K562 (cell line): ENCODE data around the gene RPLP2. TPM values are rescaled to one million over a fixed set of nuclear protein-coding genes. Genes with fewer than 3 reads are reported as not detected.

Experiments
- ATAC-seq: fragments of 200-7000 bp; cut with Tn5 transposase; 3 replicates; pipeline ENCODE4 v1.9.1; 2020; ENCODE audit warnings: moderate library complexity
- BruUV-seq: library from RNA; stranded (reverse); fragments of 400-500 nt; replicated peaks from 2 replicates; lab custom pipeline; 2021; lab: Mats Ljungman, UMichigan
- CTCF ChIA-PET: fragments of 300-600 bp; formaldehyde crosslinking; extraction: SDS; loops from one replicate; lab custom pipeline; 2021; ENCODE audit warnings: low intra/inter-chr PET ratio; lab: Yijun Ruan, JAX
- POLR2A ChIA-PET: fragments of 300-600, 350-650 bp; sonication (Branson Sonifier 250); formaldehyde crosslinking; extraction: SDS; loops from one replicate; lab custom pipeline; 2021; ENCODE audit warnings: antibody characterized with exemption, inconsistent platforms; lab: Yijun Ruan, JAX
- DNase-seq, 4 experiments: peaks; one replicate each; pipeline versions ENCODE4 v3.0.0 to v3.0.0-alpha.2; 2011 to 2018; ENCODE audit warnings: low spot score in 3 of 4, mixed read lengths in 3 of 4; ENCODE audit errors: extremely low read depth in 1 of 4
- FAIRE-seq: peaks from 2 replicates; lab custom pipeline; 2011; peaks lifted over from hg19 to GRCh38; lab: Jason Lieb, UNC
- H2AFZ ChIP-seq: 2 replicates; pipeline ENCODE4 v1.6.0; 2011; ENCODE audit warnings: low read depth, low read length, control low read depth, inconsistent platforms
- H3K27ac ChIP-seq: fragments of 200-600 bp; 3 replicates; pipeline ENCODE4 v1.8.0; 2011; ENCODE audit warnings: low read depth, mild to moderate bottlenecking, control low read depth, inconsistent platforms, low read length, moderate library complexity, mixed read lengths; ENCODE audit errors: extremely low read depth
- H3K27me3 ChIP-seq, 2 experiments: fragments of 300-600 bp in 1 of 2; 2 replicates in 1 of 2; 3 replicates in 1 of 2; pipeline versions ENCODE4 v1.6.0 to v1.8.0; 2011; ENCODE audit warnings: inconsistent platforms in 2 of 2, low read length in 2 of 2, mild to moderate bottlenecking in 1 of 2, mixed read lengths in 1 of 2, moderate library complexity in 1 of 2; ENCODE audit not compliant: control insufficient read depth in 2 of 2, insufficient read depth in 2 of 2
- H3K36me3 ChIP-seq: fragments of 300-600 bp; 3 replicates; pipeline ENCODE4 v1.8.0; 2011; ENCODE audit warnings: mild to moderate bottlenecking, low read length, inconsistent platforms; ENCODE audit not compliant: control insufficient read depth, insufficient read depth
- H3K4me1 ChIP-seq, 2 experiments: fragments of 200-600 bp in 1 of 2; replicated peaks in 1 of 2; 2 replicates in 1 of 2; 3 replicates in 1 of 2; pipeline versions ENCODE4 v1.5.1 to v1.8.0; 2011; ENCODE audit warnings: inconsistent platforms in 2 of 2, low read length in 2 of 2, mild to moderate bottlenecking in 1 of 2, mixed read lengths in 1 of 2, moderate library complexity in 1 of 2; ENCODE audit not compliant: control insufficient read depth in 2 of 2, insufficient read depth in 2 of 2
- H3K4me2 ChIP-seq: 2 replicates; pipeline ENCODE4 v1.6.1; 2011; ENCODE audit warnings: low read length, control low read depth, inconsistent platforms, mixed read lengths; ENCODE audit not compliant: insufficient read depth
- H3K4me3 ChIP-seq: fragments of 200-600 bp; sonication (generic), shearing (Covaris generic); 2 replicates; pipeline ENCODE4 v1.5.1; 2016; ENCODE audit warnings: control low read depth, inconsistent platforms
- H3K79me2 ChIP-seq: fragments of 200-600 bp; 3 replicates; pipeline ENCODE4 v1.8.0; 2011; ENCODE audit warnings: low read length, inconsistent platforms; ENCODE audit not compliant: control insufficient read depth, insufficient read depth
- H3K9ac ChIP-seq, 2 experiments: 2 replicates each; pipeline versions ENCODE4 v1.6.0 to v1.6.1; 2011; ENCODE audit warnings: low read depth in 2 of 2, low read length in 2 of 2, control low read depth in 1 of 2, inconsistent platforms in 1 of 2, mild to moderate bottlenecking in 1 of 2, mixed read lengths in 1 of 2; ENCODE audit not compliant: insufficient read depth in 1 of 2
- H3K9me1 ChIP-seq: one replicate; pipeline ENCODE4 v1.6.0; 2011; ENCODE audit warnings: inconsistent platforms, mild to moderate bottlenecking, low read length, moderate library complexity; ENCODE audit not compliant: control insufficient read depth, insufficient read depth
- H3K9me3 ChIP-seq: replicated peaks from 2 replicates; pipeline ENCODE4 v1.5.1; 2011; ENCODE audit warnings: low read depth, low read length, inconsistent platforms; ENCODE audit not compliant: control insufficient read depth, insufficient read depth
- H4K20me1 ChIP-seq: replicated peaks from 2 replicates; pipeline ENCODE4 v1.6.1; 2011; ENCODE audit warnings: low read length, inconsistent platforms, mixed read lengths; ENCODE audit not compliant: control insufficient read depth, insufficient read depth
- CREB1 ChIP-seq, 2 experiments: sonication (generic) in 1 of 2; formaldehyde crosslinking in 1 of 2; IDR thresholded peaks; 2 replicates each; pipeline versions ENCODE4 v1.6.1 to v1.8.0; 2012 to 2022; ENCODE audit warnings: inconsistent platforms in 1 of 2, mild to moderate bottlenecking in 1 of 2, missing genetic modification reagents in 1 of 2, moderate library complexity in 1 of 2
- LCOR ChIP-seq: sonication (generic); formaldehyde crosslinking; IDR thresholded peaks from 2 replicates; pipeline ENCODE4 v1.8.0; 2022; ENCODE audit warnings: mild to moderate bottlenecking, missing genetic modification reagents
- NCOA2 ChIP-seq, 2 experiments: fragments of 450-650 bp; IDR thresholded peaks; 2 replicates each; pipeline ENCODE4 v1.6.1; 2018; ENCODE audit warnings: mild to moderate bottlenecking in 2 of 2, moderate library complexity in 1 of 2; ENCODE audit not compliant: partially characterized antibody in 2 of 2
- POLR2G ChIP-seq: fragments of 200-400 bp; formaldehyde crosslinking; IDR thresholded peaks from 2 replicates; pipeline ENCODE4 v1.6.1; 2017; ENCODE audit warnings: low read depth, mild to moderate bottlenecking, antibody characterized with exemption, low read length, moderate library complexity
- RBM15 ChIP-seq: fragments of 200-400 bp; formaldehyde crosslinking; IDR thresholded peaks from 2 replicates; pipeline ENCODE4 v1.6.1; 2018; ENCODE audit warnings: mild to moderate bottlenecking, low read length, moderate library complexity; ENCODE audit not compliant: insufficient read depth
- RBM39 ChIP-seq: fragments of 200-400 bp; formaldehyde crosslinking; optimal IDR thresholded peaks from 2 replicates; pipeline ENCODE3; 2018; ENCODE audit warnings: low read depth, low read length
- SMAD1 ChIP-seq: fragments of 150-350 bp; IDR thresholded peaks from 2 replicates; pipeline ENCODE4 v1.6.1; 2014; ENCODE audit warnings: low read length, low read depth; ENCODE audit not compliant: partially characterized antibody
- U2AF1 ChIP-seq: fragments of 200-400 bp; formaldehyde crosslinking; optimal IDR thresholded peaks from 2 replicates; pipeline ENCODE3; 2017; ENCODE audit warnings: mild to moderate bottlenecking, low read depth, low read length, moderate library complexity
- ZNF507 ChIP-seq: conservative IDR thresholded peaks from 2 replicates; pipeline ENCODE4 v1.6.1; 2017; ENCODE audit warnings: missing genetic modification characterization, missing compliant biosample characterization
- WGBS: fragments of 100-300 bp; shearing (Covaris generic); methylation state at CpG from one replicate; pipeline ENCODE4 v1.1.6; 2016; ENCODE audit warnings: low coverage, mixed read lengths; ENCODE audit not compliant: insufficient coverage; ENCODE audit errors: missing lambda C conversion rate; 5-methylcytosine and 5-hydroxymethylcytosine counted together
- in situ Hi-C: fragments of 300-500 bp; cut with MboI; formaldehyde crosslinking; loops from 4 replicates; pipeline ENCODE4 v1.15.0; 2018; ENCODE audit warnings: inconsistent platforms, mixed read lengths
- intact Hi-C: fragments of 100-400 bp; cut with micrococcal nuclease; formaldehyde crosslinking; loops from 2 replicates; pipeline ENCODE4 v1.14.2; 2022
- polyA plus RNA-seq, 8 experiments: library from polyadenylated mRNA; depleted of rRNA in 4 of 8; stranded (reverse) in 5 of 8; unstranded in 3 of 8; fragments of >200 nt; fragmentation: Nextera tagmentation in 2 of 8; fragmentation: Illumina TruSeq in 1 of 8; extraction: Ambion mirVana in 2 of 8; extraction: Trizol in 1 of 8; gene quantifications; 2 replicates each; pipeline versions ENCODE4 v1.2.1 to v1.2.3, GENCODE V29; 2011 to 2014; ENCODE audit warnings: inconsistent platforms in 1 of 8, missing spikeins in 1 of 8
- total RNA-seq, 7 experiments: library from RNA; depleted of rRNA in 6 of 7; stranded (reverse); fragments of >200 nt in 6 of 7; fragmentation: Illumina TruSeq in 2 of 7; extraction: Trizol in 2 of 7; gene quantifications; 2 replicates each; pipeline versions ENCODE4 v1.2.1 to v1.2.3, GENCODE V29; 2011 to 2021; ENCODE audit warnings: low replicate concordance in 1 of 7
- TF ChIP-seq, protein P1 (sequence below): IDR thresholded peaks from 2 replicates; pipeline ENCODE4 v1.6.1; 2011; ENCODE audit warnings: borderline replicate concordance, low read depth, mild to moderate bottlenecking, moderate library complexity, low read length; ENCODE audit not compliant: insufficient read depth, poor library complexity, severe bottlenecking
- TF ChIP-seq, protein P2 (sequence below): sonication (generic); formaldehyde crosslinking; IDR thresholded peaks from 2 replicates; pipeline ENCODE4 v1.8.0; 2022; ENCODE audit warnings: mild to moderate bottlenecking, missing genetic modification reagents
- TF ChIP-seq, protein P3 (sequence below): fragments of 250-450 bp; sonication (Bioruptor Pico); IDR thresholded peaks from 2 replicates; pipeline ENCODE4 v1.5.0; 2021; ENCODE audit warnings: mild to moderate bottlenecking, moderate library complexity

The RPLP2 gene
- total and polyA plus RNA-seq, 9 of the 15 experiments (the other 6 are each of a cell fraction or from before 2014, with no cell fraction given), result 528 to 3,807 (median 1,633) TPM

DNA sequence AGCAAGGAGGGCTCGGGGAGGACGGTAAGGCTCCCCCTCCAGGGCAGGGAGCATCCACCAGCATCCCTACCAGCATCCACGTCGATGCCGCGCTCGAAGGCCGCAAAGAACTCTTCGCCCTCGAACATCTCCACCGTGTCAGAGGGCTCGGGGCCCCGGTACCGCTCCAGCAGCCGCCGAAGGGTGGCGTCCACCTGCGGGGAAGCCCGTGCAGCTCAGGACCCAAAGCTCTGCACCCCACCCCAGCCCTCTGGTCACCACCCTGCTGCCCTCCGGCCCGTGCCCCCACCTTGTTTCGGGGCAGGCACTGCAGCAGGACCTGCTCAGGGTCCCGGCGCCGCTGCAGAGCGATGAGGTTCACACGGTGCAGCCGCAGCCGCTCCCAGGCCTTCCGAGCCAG lies 9.3 kb upstream of the RPLP2 start:
- Histone ChIP-seq H3K27me3 (no peaks in the 10 kb centered on the region), H3K4me3 (no peak overlapping the region), H3K36me3 (peaks cover 38% of the 10 kb centered on the region; the same call in 1 of the 3 replicates), H2AFZ (no peak overlapping the region), H3K4me1 (peaks cover 11 to 97% of the 10 kb centered on the region in 2 experiments), H3K79me2 (peaks cover 32% of the 10 kb centered on the region), H4K20me1 (no peaks in the 10 kb centered on the region), H3K9ac (no peak overlapping the region; a peak in 1 of 4 replicates), H3K27ac (no peak overlapping the region), H3K4me2 (no peak overlapping the region), H3K9me3 (no peaks in the 10 kb centered on the region), H3K9me1 (no peaks in the 10 kb centered on the region)
- in situ Hi-C loops, result no loop called here
- intact Hi-C loops, result no loop called here
- POLR2A ChIA-PET, result interaction anchor here (0.5 to 1.9 kb wide), 2 partner anchors 8 to 9 kb away, joined by 5 to 6 read pairs; partner anchors contain the start of gene RPLP2
- no peak for DNase-seq
- ATAC-seq, result no peak
- no TSS peak for BruUV-seq
- CTCF ChIA-PET, result no interaction called here
- 93% methylated on average over 24 of the region's 30 CpGs for WGBS
- FAIRE-seq, result no peak
- no peak for TF ChIP-seq SMAD1
- TF ChIP-seq, protein P1, sequence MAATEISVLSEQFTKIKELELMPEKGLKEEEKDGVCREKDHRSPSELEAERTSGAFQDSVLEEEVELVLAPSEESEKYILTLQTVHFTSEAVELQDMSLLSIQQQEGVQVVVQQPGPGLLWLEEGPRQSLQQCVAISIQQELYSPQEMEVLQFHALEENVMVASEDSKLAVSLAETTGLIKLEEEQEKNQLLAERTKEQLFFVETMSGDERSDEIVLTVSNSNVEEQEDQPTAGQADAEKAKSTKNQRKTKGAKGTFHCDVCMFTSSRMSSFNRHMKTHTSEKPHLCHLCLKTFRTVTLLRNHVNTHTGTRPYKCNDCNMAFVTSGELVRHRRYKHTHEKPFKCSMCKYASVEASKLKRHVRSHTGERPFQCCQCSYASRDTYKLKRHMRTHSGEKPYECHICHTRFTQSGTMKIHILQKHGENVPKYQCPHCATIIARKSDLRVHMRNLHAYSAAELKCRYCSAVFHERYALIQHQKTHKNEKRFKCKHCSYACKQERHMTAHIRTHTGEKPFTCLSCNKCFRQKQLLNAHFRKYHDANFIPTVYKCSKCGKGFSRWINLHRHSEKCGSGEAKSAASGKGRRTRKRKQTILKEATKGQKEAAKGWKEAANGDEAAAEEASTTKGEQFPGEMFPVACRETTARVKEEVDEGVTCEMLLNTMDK, result no peak
- no peak for TF ChIP-seq U2AF1
- TF ChIP-seq, protein P2, sequence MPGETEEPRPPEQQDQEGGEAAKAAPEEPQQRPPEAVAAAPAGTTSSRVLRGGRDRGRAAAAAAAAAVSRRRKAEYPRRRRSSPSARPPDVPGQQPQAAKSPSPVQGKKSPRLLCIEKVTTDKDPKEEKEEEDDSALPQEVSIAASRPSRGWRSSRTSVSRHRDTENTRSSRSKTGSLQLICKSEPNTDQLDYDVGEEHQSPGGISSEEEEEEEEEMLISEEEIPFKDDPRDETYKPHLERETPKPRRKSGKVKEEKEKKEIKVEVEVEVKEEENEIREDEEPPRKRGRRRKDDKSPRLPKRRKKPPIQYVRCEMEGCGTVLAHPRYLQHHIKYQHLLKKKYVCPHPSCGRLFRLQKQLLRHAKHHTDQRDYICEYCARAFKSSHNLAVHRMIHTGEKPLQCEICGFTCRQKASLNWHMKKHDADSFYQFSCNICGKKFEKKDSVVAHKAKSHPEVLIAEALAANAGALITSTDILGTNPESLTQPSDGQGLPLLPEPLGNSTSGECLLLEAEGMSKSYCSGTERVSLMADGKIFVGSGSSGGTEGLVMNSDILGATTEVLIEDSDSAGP (CRISPR knock-in tag), result no peak
- no peak for TF ChIP-seq POLR2G
- no peak for TF ChIP-seq NCOA2 (IDR thresholded peaks at IDR 0.05; ENCODE audit: partially characterized antibody in 2 of 2)
- TF ChIP-seq, protein P3, sequence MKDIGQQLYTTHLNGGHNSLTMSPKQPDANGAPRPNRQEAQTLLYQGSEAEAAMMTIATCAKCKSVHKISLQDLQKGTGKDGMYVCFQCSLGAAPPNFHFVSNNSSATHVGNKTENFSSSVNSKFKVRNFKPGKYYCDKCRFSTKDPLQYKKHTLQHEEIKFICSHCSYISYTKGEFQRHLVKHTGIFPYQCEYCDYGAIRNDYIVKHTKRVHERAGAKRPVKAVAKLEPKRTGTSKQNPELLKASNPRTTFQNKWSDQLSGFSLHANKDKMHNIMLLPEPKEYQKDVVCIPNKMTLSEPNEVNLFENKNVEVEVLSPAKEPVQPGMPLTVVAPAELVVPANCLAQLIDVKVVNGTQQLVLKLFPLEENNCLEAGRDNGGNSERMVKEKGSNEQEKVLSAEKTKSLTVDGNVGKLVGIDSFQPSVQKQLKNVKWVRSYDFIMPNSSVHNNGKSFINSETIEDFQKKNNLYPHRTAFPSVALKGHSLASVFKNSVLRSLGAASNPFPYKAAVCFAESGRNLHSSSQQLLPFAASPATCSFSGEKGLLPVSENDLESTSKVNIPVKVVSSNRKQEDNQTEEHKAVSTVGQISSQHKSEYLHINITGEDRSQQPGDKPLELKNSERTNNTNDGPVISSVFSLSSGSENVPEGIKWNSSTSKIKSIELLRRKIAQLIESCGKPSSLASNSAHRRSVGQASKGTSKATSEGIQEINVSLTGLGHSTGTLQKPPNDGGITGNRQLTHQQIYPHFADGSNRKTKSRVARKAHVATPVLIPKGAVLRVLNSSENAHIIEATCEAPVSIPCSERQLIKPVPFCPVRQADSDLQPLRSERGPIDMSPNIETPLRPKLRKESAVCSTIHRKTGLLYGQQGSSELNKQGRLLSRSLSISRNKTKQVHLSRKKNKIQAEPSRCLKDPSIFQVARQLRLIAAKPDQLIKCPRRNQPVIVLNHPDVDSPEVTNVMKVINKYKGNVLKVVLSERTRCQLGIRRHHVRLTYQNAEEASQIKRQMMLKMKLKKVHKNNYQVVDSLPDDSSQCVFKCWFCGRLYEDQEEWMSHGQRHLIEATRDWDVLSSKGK (CRISPR knock-in tag), result no peak
- TF ChIP-seq RBM15, result no peak
- no peak for TF ChIP-seq ZNF507
- TF ChIP-seq LCOR (CRISPR knock-in tag), result no peak
- no peak for TF ChIP-seq RBM39
- no peak for TF ChIP-seq CREB1 (IDR thresholded peaks at IDR 0.05)
- TF ChIP-seq CREB1 (CRISPR knock-in tag; IDR thresholded peaks at IDR 0.05), result no peak
